Esophagus muscularis mucosa (tissue), 3 donors: Measurements from ENCODE around the gene ALG12.

Experiments used
- POLR2A ChIP-seq: fragments of 450-650 bp; IDR thresholded peaks from one replicate; pipeline ENCODE4 v1.6.1; 2017; ENCODE audit warnings: antibody characterized with exemption, moderate library complexity, mild to moderate bottlenecking, low read depth
- TF ChIP-seq, protein P1 (sequence below), 3 experiments: fragments of 200-600 bp in 2 of 3; fragments of 450-650 bp in 1 of 3; sonication (generic) in 2 of 3; IDR thresholded peaks; one replicate each; pipeline ENCODE4 v1.5.1; 2017 to 2019; ENCODE audit warnings: antibody characterized with exemption in 3 of 3, mild to moderate bottlenecking in 2 of 3, moderate library complexity in 1 of 3

DNA sequence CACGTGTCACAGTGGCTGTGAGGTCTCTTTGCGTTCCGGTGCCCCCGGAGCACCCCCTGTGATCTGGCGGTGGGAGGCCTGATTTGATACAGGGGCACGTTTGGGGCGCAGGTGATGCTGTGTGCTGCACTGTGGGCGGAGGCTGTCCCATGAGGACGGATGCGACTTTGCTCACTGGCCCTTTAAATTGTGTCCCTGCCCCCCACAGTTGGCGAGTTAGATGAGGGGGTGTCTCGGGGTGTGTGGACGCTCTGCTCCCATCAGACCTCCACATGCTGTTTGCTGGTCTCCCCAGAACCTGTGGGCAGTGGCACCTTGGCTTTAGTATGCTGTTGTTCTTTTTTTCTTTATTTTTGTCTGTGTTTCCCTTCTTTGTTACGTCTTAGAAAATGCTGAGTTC, 59.4 kb downstream of the ALG12 start:
- TF ChIP-seq, protein P1, sequence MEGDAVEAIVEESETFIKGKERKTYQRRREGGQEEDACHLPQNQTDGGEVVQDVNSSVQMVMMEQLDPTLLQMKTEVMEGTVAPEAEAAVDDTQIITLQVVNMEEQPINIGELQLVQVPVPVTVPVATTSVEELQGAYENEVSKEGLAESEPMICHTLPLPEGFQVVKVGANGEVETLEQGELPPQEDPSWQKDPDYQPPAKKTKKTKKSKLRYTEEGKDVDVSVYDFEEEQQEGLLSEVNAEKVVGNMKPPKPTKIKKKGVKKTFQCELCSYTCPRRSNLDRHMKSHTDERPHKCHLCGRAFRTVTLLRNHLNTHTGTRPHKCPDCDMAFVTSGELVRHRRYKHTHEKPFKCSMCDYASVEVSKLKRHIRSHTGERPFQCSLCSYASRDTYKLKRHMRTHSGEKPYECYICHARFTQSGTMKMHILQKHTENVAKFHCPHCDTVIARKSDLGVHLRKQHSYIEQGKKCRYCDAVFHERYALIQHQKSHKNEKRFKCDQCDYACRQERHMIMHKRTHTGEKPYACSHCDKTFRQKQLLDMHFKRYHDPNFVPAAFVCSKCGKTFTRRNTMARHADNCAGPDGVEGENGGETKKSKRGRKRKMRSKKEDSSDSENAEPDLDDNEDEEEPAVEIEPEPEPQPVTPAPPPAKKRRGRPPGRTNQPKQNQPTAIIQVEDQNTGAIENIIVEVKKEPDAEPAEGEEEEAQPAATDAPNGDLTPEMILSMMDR (IDR thresholded peaks at IDR 0.05) = no peak
- no peak for TF ChIP-seq POLR2A
